ENCODE data around the gene COLEC12.

DNA sequence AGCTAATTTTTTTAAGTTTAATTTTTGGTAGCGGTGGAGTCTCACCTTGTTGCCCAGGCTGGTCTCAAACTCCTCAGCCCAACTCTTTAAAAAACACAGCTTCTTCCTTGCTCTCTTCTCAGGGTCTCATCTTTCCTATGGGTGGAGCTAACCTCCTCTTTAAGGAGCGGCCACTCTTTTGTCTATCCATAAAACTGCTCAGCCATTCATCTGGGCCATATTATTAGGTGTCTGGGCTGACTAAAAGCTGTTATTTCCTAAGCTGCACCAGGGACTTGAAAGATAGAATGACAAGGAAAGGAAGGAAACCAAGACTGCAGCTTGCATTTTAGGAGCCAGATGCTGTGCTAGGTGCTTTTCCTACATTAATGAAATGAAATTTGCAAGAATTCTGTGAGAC, 196.9 kb downstream of the COLEC12 start:
- TF ChIP-seq, protein P1, sequence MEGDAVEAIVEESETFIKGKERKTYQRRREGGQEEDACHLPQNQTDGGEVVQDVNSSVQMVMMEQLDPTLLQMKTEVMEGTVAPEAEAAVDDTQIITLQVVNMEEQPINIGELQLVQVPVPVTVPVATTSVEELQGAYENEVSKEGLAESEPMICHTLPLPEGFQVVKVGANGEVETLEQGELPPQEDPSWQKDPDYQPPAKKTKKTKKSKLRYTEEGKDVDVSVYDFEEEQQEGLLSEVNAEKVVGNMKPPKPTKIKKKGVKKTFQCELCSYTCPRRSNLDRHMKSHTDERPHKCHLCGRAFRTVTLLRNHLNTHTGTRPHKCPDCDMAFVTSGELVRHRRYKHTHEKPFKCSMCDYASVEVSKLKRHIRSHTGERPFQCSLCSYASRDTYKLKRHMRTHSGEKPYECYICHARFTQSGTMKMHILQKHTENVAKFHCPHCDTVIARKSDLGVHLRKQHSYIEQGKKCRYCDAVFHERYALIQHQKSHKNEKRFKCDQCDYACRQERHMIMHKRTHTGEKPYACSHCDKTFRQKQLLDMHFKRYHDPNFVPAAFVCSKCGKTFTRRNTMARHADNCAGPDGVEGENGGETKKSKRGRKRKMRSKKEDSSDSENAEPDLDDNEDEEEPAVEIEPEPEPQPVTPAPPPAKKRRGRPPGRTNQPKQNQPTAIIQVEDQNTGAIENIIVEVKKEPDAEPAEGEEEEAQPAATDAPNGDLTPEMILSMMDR (IDR thresholded peaks at IDR 0.05; ENCODE audit: low read depth, low read length) = no peak
- no peak for TF ChIP-seq POLR2A (IDR thresholded peaks at IDR 0.05; ENCODE audit: extremely low read depth, insufficient read length)
